Activated CD4-positive, alpha-beta T cell treated with anti-CD3 and anti-CD28 coated beads, Interleukin-2, amount 10 ng/mL, durations not matched to agents 24 days and 14 days (primary cell): Measurements from ENCODE around the gene NMT1. TPM values are rescaled to one million over a fixed set of nuclear protein-coding genes. Genes with fewer than 3 reads are reported as not detected.

Experiments
- DNase-seq: peaks from one replicate; pipeline ENCODE4 v3.0.0; 2022
- H3K27ac Mint-ChIP-seq: one replicate; pipeline ENCODE4 v1.8.0; 2022; ENCODE audit warnings: mild to moderate bottlenecking, mixed read lengths
- H3K27me3 Mint-ChIP-seq: one replicate; pipeline ENCODE4 v1.8.0; 2022; ENCODE audit warnings: mixed read lengths
- H3K36me3 Mint-ChIP-seq: one replicate; pipeline ENCODE4 v1.8.0; 2022; ENCODE audit warnings: low read depth, mild to moderate bottlenecking, mixed read lengths
- H3K4me1 Mint-ChIP-seq: one replicate; pipeline ENCODE4 v1.8.0; 2021; ENCODE audit warnings: mixed read lengths
- H3K4me3 Mint-ChIP-seq: one replicate; pipeline ENCODE4 v1.8.0; 2022; ENCODE audit warnings: mild to moderate bottlenecking, moderate library complexity, mixed read lengths
- H3K9me3 Mint-ChIP-seq: one replicate; pipeline ENCODE4 v1.8.0; 2021; ENCODE audit warnings: mixed read lengths
- intact Hi-C: fragments of 100-400 bp; cut with micrococcal nuclease; formaldehyde crosslinking; loops from one replicate; pipeline ENCODE4 v1.15.1; 2023
- total RNA-seq: library from RNA; stranded (reverse); gene quantifications from 2 replicates; pipeline ENCODE4 v1.2.3, GENCODE V29; 2022

The NMT1 gene
- total RNA-seq, 1 donor from 2014 or later = 176 TPM

- Mint-ChIP-seq H3K27ac (no peak overlapping the region), H3K27me3 (no peaks in the 10 kb centered on the region), H3K4me3 (no peak overlapping the region), H3K36me3 (peaks cover 40% of the 10 kb centered on the region), H3K9me3 (no peaks in the 10 kb centered on the region), H3K4me1 (peaks cover 17% of the 10 kb centered on the region)
- no peak for DNase-seq
- intact Hi-C loops = no loop called here
These were observed 16.5 kb downstream of the NMT1 start for GRCh38 chr17:45077643-45078042.

- DNase-seq = no peak
- intact Hi-C loops = no loop called here
- Mint-ChIP-seq H3K27me3 (no peaks in the 10 kb centered on the region), H3K4me1 (peaks cover 10% of the 10 kb centered on the region), H3K4me3 (no peak overlapping the region), H3K27ac (no peak overlapping the region), H3K36me3 (peaks cover 42% of the 10 kb centered on the region), H3K9me3 (no peaks in the 10 kb centered on the region)
These were observed 20.1 kb downstream of the NMT1 start for GRCh38 chr17:45081047-45081703.

- DNase-seq = no peak
- H3K27ac Mint-ChIP-seq = no peak overlapping the region
- intact Hi-C loops = no loop called here
- peaks cover 50% of the 10 kb centered on the region for H3K36me3 Mint-ChIP-seq
- peaks cover 2% of the 10 kb centered on the region for H3K4me1 Mint-ChIP-seq
- no peaks in the 10 kb centered on the region for H3K27me3 Mint-ChIP-seq
- H3K9me3 Mint-ChIP-seq = no peaks in the 10 kb centered on the region
- H3K4me3 Mint-ChIP-seq = no peak overlapping the region
These were observed 25.3 kb downstream of the NMT1 start for GRCh38 chr17:45086391-45086790.

- Mint-ChIP-seq H3K9me3 (no peaks in the 10 kb centered on the region), H3K27ac (no peak overlapping the region), H3K4me1 (peaks cover 2% of the 10 kb centered on the region), H3K27me3 (no peaks in the 10 kb centered on the region), H3K4me3 (no peak overlapping the region), H3K36me3 (peaks cover 48% of the 10 kb centered on the region)
- DNase-seq = no peak
- intact Hi-C loops = no loop called here
These were observed 25.9 kb downstream of the NMT1 start for GRCh38 chr17:45086865-45087503.

- Mint-ChIP-seq H3K4me1 (peaks cover 2% of the 10 kb centered on the region), H3K36me3 (peaks cover 53% of the 10 kb centered on the region), H3K9me3 (no peaks in the 10 kb centered on the region), H3K27me3 (no peaks in the 10 kb centered on the region), H3K27ac (no peak overlapping the region), H3K4me3 (no peak overlapping the region)
- intact Hi-C loops = no loop called here
- no peak for DNase-seq
These were observed 26.4 kb downstream of the NMT1 start for GRCh38 chr17:45087504-45087975.

- H3K4me1 Mint-ChIP-seq = peaks cover 2% of the 10 kb centered on the region
- no peak overlapping the region for H3K4me3 Mint-ChIP-seq
- H3K9me3 Mint-ChIP-seq = no peaks in the 10 kb centered on the region
- no peak for DNase-seq
- peaks cover 56% of the 10 kb centered on the region for H3K36me3 Mint-ChIP-seq
- intact Hi-C loops = no loop called here
- H3K27me3 Mint-ChIP-seq = no peaks in the 10 kb centered on the region
- no peak overlapping the region for H3K27ac Mint-ChIP-seq
These were observed 26.9 kb downstream of the NMT1 start for GRCh38 chr17:45087978-45088377.

GRCh38 chr17:45088741-45089140 lies 27.6 kb downstream of the NMT1 start:
- intact Hi-C loops = no loop called here
- H3K4me3 Mint-ChIP-seq = no peak overlapping the region
- no peaks in the 10 kb centered on the region for H3K27me3 Mint-ChIP-seq
- peaks cover 58% of the 10 kb centered on the region for H3K36me3 Mint-ChIP-seq
- no peaks in the 10 kb centered on the region for H3K9me3 Mint-ChIP-seq
- no peak for DNase-seq
- no peak overlapping the region for H3K27ac Mint-ChIP-seq
- H3K4me1 Mint-ChIP-seq = peaks cover 2% of the 10 kb centered on the region

GRCh38 chr17:45090711-45091110 lies 29.6 kb downstream of the NMT1 start:
- intact Hi-C loops = no loop called here
- H3K9me3 Mint-ChIP-seq = no peaks in the 10 kb centered on the region
- DNase-seq = no peak
- H3K36me3 Mint-ChIP-seq = peaks cover 58% of the 10 kb centered on the region
- H3K27ac Mint-ChIP-seq = no peak overlapping the region
- peaks cover 2% of the 10 kb centered on the region for H3K4me1 Mint-ChIP-seq
- H3K4me3 Mint-ChIP-seq = no peak overlapping the region
- no peaks in the 10 kb centered on the region for H3K27me3 Mint-ChIP-seq

GRCh38 chr17:45091778-45092425 lies 30.8 kb downstream of the NMT1 start:
- DNase-seq = no peak
- no peak overlapping the region for H3K27ac Mint-ChIP-seq
- intact Hi-C loops = no loop called here
- H3K36me3 Mint-ChIP-seq = peaks cover 62% of the 10 kb centered on the region
- H3K4me3 Mint-ChIP-seq = no peak overlapping the region
- H3K27me3 Mint-ChIP-seq = no peaks in the 10 kb centered on the region
- H3K4me1 Mint-ChIP-seq = peaks cover 2% of the 10 kb centered on the region
- H3K9me3 Mint-ChIP-seq = no peaks in the 10 kb centered on the region

- Mint-ChIP-seq H3K27ac (no peak overlapping the region), H3K4me3 (no peak overlapping the region), H3K4me1 (no peaks in the 10 kb centered on the region), H3K9me3 (no peaks in the 10 kb centered on the region), H3K27me3 (no peaks in the 10 kb centered on the region), H3K36me3 (peaks cover 64% of the 10 kb centered on the region)
- no peak for DNase-seq
- intact Hi-C loops = no loop called here
These were observed 31.9 kb downstream of the NMT1 start for GRCh38 chr17:45092911-45093430.

- Mint-ChIP-seq H3K4me3 (no peak overlapping the region), H3K36me3 (peaks cover 63% of the 10 kb centered on the region), H3K9me3 (no peaks in the 10 kb centered on the region), H3K27me3 (no peaks in the 10 kb centered on the region), H3K4me1 (no peaks in the 10 kb centered on the region), H3K27ac (no peak overlapping the region)
- DNase-seq = no peak
- intact Hi-C loops = no loop called here
These were observed 32.5 kb downstream of the NMT1 start for GRCh38 chr17:45093444-45094110.

- Mint-ChIP-seq H3K9me3 (no peaks in the 10 kb centered on the region), H3K36me3 (peaks cover 62% of the 10 kb centered on the region), H3K27me3 (no peaks in the 10 kb centered on the region), H3K4me3 (no peak overlapping the region), H3K27ac (no peak overlapping the region), H3K4me1 (peaks cover 3% of the 10 kb centered on the region)
- no peak for DNase-seq
- intact Hi-C loops = no loop called here
These were observed 35.0 kb downstream of the NMT1 start for GRCh38 chr17:45096141-45096540.

- no peaks in the 10 kb centered on the region for H3K9me3 Mint-ChIP-seq
- H3K27ac Mint-ChIP-seq = no peak overlapping the region
- peaks cover 60% of the 10 kb centered on the region for H3K36me3 Mint-ChIP-seq
- no peak overlapping the region for H3K4me3 Mint-ChIP-seq
- peaks cover 3% of the 10 kb centered on the region for H3K4me1 Mint-ChIP-seq
- DNase-seq = no peak
- H3K27me3 Mint-ChIP-seq = no peaks in the 10 kb centered on the region
- intact Hi-C loops = no loop called here
These were observed 35.8 kb downstream of the NMT1 start for GRCh38 chr17:45096926-45097325.
